T-cell (primary cell): Measurements from ENCODE around the gene SRPK1. TPM values are rescaled to one million over a fixed set of nuclear protein-coding genes. Genes with fewer than 3 reads are reported as not detected.

Source experiments
- ATAC-seq, 4 experiments: fragments of 200-7000 bp in 3 of 4; fragments of 150-1000 bp in 1 of 4; cut with Tn5 transposase; replicated peaks in 1 of 4; 1 replicate in 3 of 4; 2 replicates in 1 of 4; pipeline ENCODE4 v1.10.0; 2021; ENCODE audit warnings: moderate library complexity in 3 of 4, mild to moderate bottlenecking in 2 of 4, moderate number of reproducible peaks in 1 of 4
- CTCF ChIA-PET, 2 donors: fragments of 300-600 bp; sonication (Branson Sonifier 250); formaldehyde crosslinking; loops; one replicate each; lab custom pipeline; 2022; ENCODE audit warnings: antibody characterized with exemption in 2 of 2; lab: Charles Lee
- POLR2A ChIA-PET, 2 donors: fragments of 300-600 bp; sonication (Branson Sonifier 250); formaldehyde crosslinking; loops; one replicate each; lab custom pipeline; 2022; ENCODE audit warnings: antibody characterized with exemption in 2 of 2; lab: Charles Lee
- DNase-seq, 35 experiments: peaks; one replicate each; pipeline versions ENCODE4 v3.0.0 to v3.0.0-alpha.2; 2013 to 2023
- H3K27ac ChIP-seq: one replicate; pipeline ENCODE4 v1.5.1; 2013; ENCODE audit warnings: low read length
- H3K27me3 ChIP-seq, 2 experiments: replicated peaks in 1 of 2; 1 replicate in 1 of 2; 2 replicates in 1 of 2; pipeline versions ENCODE4 v1.6.1 to v1.7.0; 2013; ENCODE audit warnings: low read length in 1 of 2, mixed read lengths in 1 of 2; ENCODE audit not compliant: control insufficient read depth in 2 of 2, insufficient read depth in 2 of 2; ENCODE audit errors: extremely low read depth in 1 of 2
- H3K36me3 ChIP-seq, 2 donors: 1 replicate in 1 of 2; 2 replicates in 1 of 2; pipeline versions ENCODE4 v1.6.1 to v1.7.0; 2013; ENCODE audit warnings: low read length in 1 of 2; ENCODE audit not compliant: control insufficient read depth in 2 of 2, insufficient read depth in 1 of 2; ENCODE audit errors: extremely low read depth in 1 of 2
- H3K4me1 ChIP-seq, 2 experiments: 1 replicate in 1 of 2; 2 replicates in 1 of 2; pipeline versions ENCODE4 v1.6.1 to v1.7.0; 2013; ENCODE audit warnings: low read length in 2 of 2, mixed read lengths in 1 of 2; ENCODE audit not compliant: insufficient read depth in 2 of 2, control insufficient read depth in 1 of 2; ENCODE audit errors: extremely low read depth in 1 of 2
- H3K4me3 ChIP-seq, 2 donors: 1 replicate in 1 of 2; 2 replicates in 1 of 2; pipeline versions ENCODE4 v1.5.1 to v1.7.0; 2013; ENCODE audit warnings: mild to moderate bottlenecking in 2 of 2, low read length in 1 of 2, moderate library complexity in 1 of 2; ENCODE audit not compliant: control insufficient read depth in 1 of 2; ENCODE audit errors: extremely low read depth in 1 of 2
- H3K9me3 ChIP-seq: 2 replicates; pipeline ENCODE4 v1.7.0; 2013
- H3K27ac Mint-ChIP-seq, 2 donors: one replicate each; pipeline ENCODE4 v1.8.0; 2020 to 2021; ENCODE audit warnings: mild to moderate bottlenecking in 2 of 2, mixed read lengths in 2 of 2
- H3K27me3 Mint-ChIP-seq, 2 donors: one replicate each; pipeline ENCODE4 v1.8.0; 2021 to 2022; ENCODE audit warnings: mixed read lengths in 2 of 2
- H3K36me3 Mint-ChIP-seq: one replicate; pipeline ENCODE4 v1.8.0; 2021; ENCODE audit warnings: mixed read lengths
- H3K4me1 Mint-ChIP-seq, 3 donors: one replicate each; pipeline ENCODE4 v1.8.0; 2020 to 2022; ENCODE audit warnings: mixed read lengths in 3 of 3, mild to moderate bottlenecking in 1 of 3
- H3K4me3 Mint-ChIP-seq, 3 donors: one replicate each; pipeline ENCODE4 v1.8.0; 2020 to 2022; ENCODE audit warnings: mild to moderate bottlenecking in 3 of 3, mixed read lengths in 3 of 3, moderate library complexity in 3 of 3
- H3K9me3 Mint-ChIP-seq, 3 donors: one replicate each; pipeline ENCODE4 v1.8.0; 2020 to 2022; ENCODE audit warnings: mixed read lengths in 3 of 3
- WGBS: methylation state at CpG from one replicate; pipeline ENCODE4 v1.1.5; 2013; ENCODE audit warnings: missing lambda C conversion rate; ENCODE audit not compliant: insufficient coverage; 5-methylcytosine and 5-hydroxymethylcytosine counted together
- total RNA-seq, 35 experiments: library from RNA in 6 of 35; stranded (reverse) in 6 of 35; fragments of 120-200 nt in 1 of 35; gene quantifications; one replicate each; pipeline versions ENCODE4 v1.2.1 to v1.2.4 and lab custom pipeline; 2013 to 2026

Gene SRPK1
- total RNA-seq, 5 donors from 2014 or later (not counting 1 experiment from before 2014, with no cell fraction given), result 37.2 to 45.8 (median 40.9) TPM

DNA sequence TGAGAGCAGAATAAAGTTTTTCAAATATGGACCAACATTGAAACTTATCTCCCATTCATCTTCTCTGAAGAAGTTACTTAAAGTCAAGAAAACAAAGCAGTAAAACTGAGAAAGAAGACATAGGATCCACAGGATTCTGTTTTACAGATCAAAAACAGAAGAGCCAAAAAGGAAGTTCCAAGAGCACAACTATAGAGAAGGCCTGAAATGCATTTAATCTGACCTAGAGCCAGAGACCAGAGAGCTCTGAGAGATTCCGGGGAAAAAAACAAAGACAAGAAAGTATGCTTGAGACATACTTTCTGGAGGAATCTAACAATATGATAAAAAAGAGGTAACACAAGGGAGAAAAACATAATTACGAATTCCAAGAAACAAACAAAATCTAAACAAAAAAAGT, 26.1 kb downstream of the SRPK1 start:
- Mint-ChIP-seq H3K9me3 (peaks cover 0 to 4% (median 0%) of the 10 kb centered on the region in 3 donors), H3K27ac (no peak overlapping the region), H3K27me3 (no peaks in the 10 kb centered on the region), H3K36me3 (peaks cover 30% of the 10 kb centered on the region), H3K4me1 (peaks cover 28 to 36% (median 34%) of the 10 kb centered on the region in 3 donors), H3K4me3 (no peak overlapping the region)
- POLR2A ChIA-PET, result no interaction called here
- Histone ChIP-seq H3K27me3 (no peaks in the 10 kb centered on the region), H3K4me1 (no peaks in the 10 kb centered on the region), H3K36me3 (peaks cover 4 to 9% of the 10 kb centered on the region in 2 donors), H3K4me3 (no peak overlapping the region), H3K27ac (no peak overlapping the region), H3K9me3 (no peaks in the 10 kb centered on the region)
- ATAC-seq (no peak), DNase-seq (no peak)
- WGBS, result no CpG with 5 or more reads among the region's 2 CpGs
- CTCF ChIA-PET, result no interaction called here

DNA sequence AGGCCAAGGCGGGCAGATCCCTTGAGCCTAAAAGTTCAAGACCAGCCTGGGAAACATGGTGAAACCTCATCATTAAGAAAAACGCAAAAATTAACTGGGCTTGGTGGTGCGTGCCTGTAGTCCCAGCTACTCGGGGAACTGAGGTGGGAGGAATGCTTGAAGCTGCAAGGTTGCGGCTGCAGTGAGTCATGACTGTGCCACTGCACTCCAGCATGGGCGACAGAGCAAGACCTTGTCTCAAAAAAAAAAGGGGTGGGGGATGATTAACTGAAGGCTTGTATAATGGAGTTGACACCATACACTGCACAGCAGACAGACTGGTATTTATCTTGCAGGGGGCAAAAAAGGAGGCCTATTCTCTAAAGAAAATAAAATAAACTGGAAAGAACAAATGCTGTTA, 27.7 kb downstream of the SRPK1 start:
- H3K9me3 Mint-ChIP-seq, result no peaks in the 10 kb centered on the region
- WGBS, result 95% methylated on average over 4 of the region's 6 CpGs
- Histone ChIP-seq H3K4me1 (no peaks in the 10 kb centered on the region), H3K36me3 (peaks cover 4 to 12% of the 10 kb centered on the region in 2 donors), H3K9me3 (no peaks in the 10 kb centered on the region), H3K27ac (no peak overlapping the region), H3K27me3 (no peaks in the 10 kb centered on the region), H3K4me3 (no peak overlapping the region)
- H3K4me3 Mint-ChIP-seq, result no peak overlapping the region
- ATAC-seq (no peak), DNase-seq (no peak)
- no peak overlapping the region for H3K27ac Mint-ChIP-seq
- peaks cover 28 to 34% (median 33%) of the 10 kb centered on the region in 3 donors for H3K4me1 Mint-ChIP-seq
- ChIA-PET POLR2A (no interaction called here), CTCF (interaction anchor here in 1 of 2 donors (0.7 kb wide), 1 partner anchor 598 kb away, joined by 3 read pairs; no protein-coding TSS in a partner anchor)
- H3K36me3 Mint-ChIP-seq, result peaks cover 29% of the 10 kb centered on the region
- no peaks in the 10 kb centered on the region for H3K27me3 Mint-ChIP-seq

DNA sequence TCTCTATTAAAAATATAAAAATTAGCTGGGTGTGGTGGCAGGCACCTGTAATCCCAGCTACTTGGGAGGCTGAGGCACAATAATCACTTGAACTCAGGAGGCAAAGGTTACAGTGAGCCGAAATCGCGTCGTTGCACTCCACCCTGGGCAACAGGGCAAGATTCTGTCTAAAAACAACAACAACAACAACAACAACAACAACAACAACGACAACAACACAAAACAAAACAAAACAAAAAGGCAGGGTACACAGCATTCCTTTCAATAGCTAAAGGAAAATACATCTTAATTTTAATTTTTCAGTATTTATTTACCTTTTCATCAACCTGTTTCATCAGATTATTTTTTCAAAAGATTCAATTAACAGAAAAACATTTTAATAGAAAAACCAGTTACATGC, 28.4 kb downstream of the SRPK1 start:
- CTCF ChIA-PET, result interaction anchor here in 1 of 2 donors (0.7 kb wide), 1 partner anchor 599 kb away, joined by 3 read pairs; no protein-coding TSS in a partner anchor
- H3K27me3 Mint-ChIP-seq, result no peaks in the 10 kb centered on the region
- no peaks in the 10 kb centered on the region for H3K4me1 ChIP-seq
- H3K36me3 ChIP-seq, result peaks cover 4 to 18% of the 10 kb centered on the region in 2 donors
- H3K9me3 ChIP-seq, result no peaks in the 10 kb centered on the region
- H3K27me3 ChIP-seq, result no peaks in the 10 kb centered on the region
- WGBS, result 87% methylated on average over 5 of the region's 5 CpGs
- peaks cover 30% of the 10 kb centered on the region for H3K36me3 Mint-ChIP-seq
- peaks cover 28 to 30% (median 29%) of the 10 kb centered on the region in 3 donors for H3K4me1 Mint-ChIP-seq
- POLR2A ChIA-PET, result interaction anchor here in 1 of 2 donors (0.5 kb wide), 1 partner anchor 29 kb away, joined by 3 read pairs; no protein-coding TSS in a partner anchor
- no peak overlapping the region for H3K4me3 Mint-ChIP-seq
- no peak overlapping the region for H3K27ac ChIP-seq
- DNase-seq (no peak), ATAC-seq (no peak)
- no peaks in the 10 kb centered on the region for H3K9me3 Mint-ChIP-seq
- no peak overlapping the region for H3K27ac Mint-ChIP-seq
- no peak overlapping the region for H3K4me3 ChIP-seq

DNA sequence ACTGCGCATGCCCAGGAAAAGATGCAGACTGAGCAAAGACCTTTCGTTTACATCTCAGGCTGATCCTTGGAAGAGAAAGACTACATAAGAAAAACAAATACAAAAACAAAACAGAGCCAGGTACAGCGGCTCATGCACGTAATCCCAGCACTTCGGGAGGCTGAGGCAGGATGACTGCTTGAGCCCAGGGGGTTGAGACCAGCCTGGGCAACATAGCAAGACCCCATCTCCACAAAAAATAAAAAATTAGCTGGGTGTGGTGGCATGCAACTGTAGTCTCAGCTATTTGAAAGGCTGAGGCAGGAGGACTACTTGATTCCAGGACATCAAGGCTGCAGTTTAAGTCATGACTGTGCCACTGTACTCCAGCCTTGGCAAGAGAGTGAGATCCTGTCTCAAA, 41.7 kb downstream of the SRPK1 start:
- H3K27me3 ChIP-seq, result no peaks in the 10 kb centered on the region
- H3K9me3 ChIP-seq, result peaks cover 12% of the 10 kb centered on the region
- peaks cover 7 to 22% (median 12%) of the 10 kb centered on the region in 3 donors for H3K9me3 Mint-ChIP-seq
- ChIA-PET CTCF (no interaction called here), POLR2A (no interaction called here)
- 100% methylated on average over 2 of the region's 5 CpGs for WGBS
- no peak overlapping the region for H3K27ac Mint-ChIP-seq
- no peak overlapping the region for H3K4me3 ChIP-seq
- H3K36me3 Mint-ChIP-seq, result peaks cover 64% of the 10 kb centered on the region
- H3K4me1 Mint-ChIP-seq, result no peaks in the 10 kb centered on the region
- ATAC-seq (no peak), DNase-seq (no peak)
- H3K27ac ChIP-seq, result no peak overlapping the region
- peaks cover 9 to 15% of the 10 kb centered on the region in 2 donors for H3K36me3 ChIP-seq
- no peaks in the 10 kb centered on the region for H3K27me3 Mint-ChIP-seq
- no peak overlapping the region for H3K4me3 Mint-ChIP-seq
- H3K4me1 ChIP-seq, result no peaks in the 10 kb centered on the region

DNA sequence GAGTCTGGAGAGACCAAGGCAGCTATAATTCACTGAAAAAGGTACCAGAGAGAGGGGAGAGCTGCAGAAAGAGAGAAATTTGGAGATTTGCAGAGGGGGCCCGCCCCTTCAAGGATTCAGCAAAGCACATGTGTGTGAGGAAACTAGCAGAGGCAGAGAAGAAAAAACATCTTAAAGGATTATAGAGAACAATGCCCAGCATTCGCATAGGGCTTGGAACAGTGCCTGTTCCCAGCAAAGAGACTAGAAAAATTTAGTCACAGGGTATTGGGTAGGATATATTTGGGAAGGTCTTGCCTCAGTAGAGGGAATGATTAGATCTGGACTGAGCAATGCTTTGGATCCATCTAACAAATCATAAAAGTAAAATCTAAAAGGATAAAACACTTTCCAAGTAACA, 44.0 kb downstream of the SRPK1 start:
- 100% methylated on average over 2 of the region's 2 CpGs for WGBS
- CTCF ChIA-PET, result interaction anchor here in 1 of 2 donors (0.6 kb wide), 1 partner anchor 102 kb away, joined by 4 read pairs; no protein-coding TSS in a partner anchor
- POLR2A ChIA-PET, result no interaction called here

DNA sequence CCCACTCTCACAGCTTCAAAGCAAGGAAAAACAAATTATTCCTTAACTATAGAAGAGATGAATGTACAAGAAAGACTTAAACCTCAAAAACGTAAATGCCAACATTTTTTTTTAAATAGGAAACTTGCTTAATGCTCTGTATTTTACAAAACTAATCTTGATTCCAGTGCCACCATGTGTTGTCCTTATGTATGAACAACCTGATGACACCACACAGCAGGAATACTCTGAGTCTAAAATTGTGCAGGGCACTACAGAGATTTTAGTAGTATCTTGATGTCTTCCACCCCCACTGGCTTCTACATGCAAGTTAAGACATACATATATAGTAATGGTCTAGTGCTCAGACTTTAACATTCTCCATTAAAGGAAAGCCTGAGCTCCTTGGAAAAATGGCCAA, 46.2 kb downstream of the SRPK1 start:
- ATAC-seq (no peak), DNase-seq (no peak)
- H3K9me3 Mint-ChIP-seq, result peaks cover 0 to under 1% (median 0%) of the 10 kb centered on the region in 3 donors
- H3K27me3 Mint-ChIP-seq, result no peaks in the 10 kb centered on the region
- no peaks in the 10 kb centered on the region for H3K4me1 ChIP-seq
- H3K27ac ChIP-seq, result no peak overlapping the region
- no peaks in the 10 kb centered on the region for H3K4me1 Mint-ChIP-seq
- H3K4me3 ChIP-seq, result no peak overlapping the region
- CTCF ChIA-PET, result interaction anchor here in 1 of 2 donors (0.7 kb wide), 1 partner anchor 477 kb away, joined by 3 read pairs; no protein-coding TSS in a partner anchor
- POLR2A ChIA-PET, result interaction anchor here in 1 of 2 donors (0.7 kb wide), 1 partner anchor 195 kb away, joined by 4 read pairs; no protein-coding TSS in a partner anchor
- no CpG with 5 or more reads among the region's 1 CpG for WGBS
- H3K36me3 Mint-ChIP-seq, result peaks cover 50% of the 10 kb centered on the region
- peaks cover 0 to 24% of the 10 kb centered on the region in 2 donors for H3K36me3 ChIP-seq
- no peaks in the 10 kb centered on the region for H3K27me3 ChIP-seq
- H3K27ac Mint-ChIP-seq, result no peak overlapping the region
- H3K9me3 ChIP-seq, result no peaks in the 10 kb centered on the region
- H3K4me3 Mint-ChIP-seq, result no peak overlapping the region

More for the DNA sequence above, 44.0 kb downstream of the SRPK1 start:
- no peak overlapping the region for H3K4me3 Mint-ChIP-seq
- no peaks in the 10 kb centered on the region for H3K4me1 Mint-ChIP-seq
- H3K27me3 ChIP-seq, result no peaks in the 10 kb centered on the region
- no peak overlapping the region for H3K27ac ChIP-seq
- H3K27me3 Mint-ChIP-seq, result no peaks in the 10 kb centered on the region
- H3K36me3 ChIP-seq, result peaks cover 2 to 16% of the 10 kb centered on the region in 2 donors
- H3K36me3 Mint-ChIP-seq, result peaks cover 59% of the 10 kb centered on the region
- H3K9me3 ChIP-seq, result peaks cover 10% of the 10 kb centered on the region
- DNase-seq (no peak), ATAC-seq (no peak)
- H3K9me3 Mint-ChIP-seq, result peaks cover 5 to 20% (median 11%) of the 10 kb centered on the region in 3 donors
- no peaks in the 10 kb centered on the region for H3K4me1 ChIP-seq
- no peak overlapping the region for H3K27ac Mint-ChIP-seq
- H3K4me3 ChIP-seq, result no peak overlapping the region
